ENCODE data around the gene FAM89B.

- TF ChIP-seq CTCF (optimal IDR thresholded peaks at IDR 0.05 in 1 of 3, IDR thresholded peaks at IDR 0.05 in 1 of 3, conservative IDR thresholded peaks at IDR 0.05 in 1 of 3; ENCODE audit: extremely low read depth in 1 of 3, insufficient read depth in 2 of 3, low read length in 3 of 3), result peak; percentile 73 to 90 (median 78)
- no peak for TF ChIP-seq EZH2 (IDR thresholded peaks at IDR 0.05; ENCODE audit: low read length)
These were observed 31.8 kb upstream of the FAM89B start for GRCh38 chr11:65540290-65541092.

Data from keratinocyte (primary cell).